ENCODE measurements around the gene PARD3.
"Not testable (repeated sequence)": the region's sequence is repeated elsewhere in the genome, so short reads cannot be mapped to it uniquely, and the experiment has no call there.

PARD3 gene

GRCh38 chr10:34075254-34075926, 739.7 kb downstream of the PARD3 start:
- no peaks in the 10 kb centered on the region for H3K4me1 ChIP-seq (ENCODE audit: control insufficient read depth, low read depth, low read length)
- no peaks in the 10 kb centered on the region for H3K36me3 ChIP-seq (ENCODE audit: control insufficient read depth, low read depth, low read length)
- H3K4me3 ChIP-seq (ENCODE audit: low read length): no peak overlapping the region
- no peak overlapping the region for H3K9ac ChIP-seq (ENCODE audit: low read length)
- H3K27me3 ChIP-seq (ENCODE audit: control insufficient read depth, insufficient read depth, low read length): no peaks in the 10 kb centered on the region
- H3K9me3 ChIP-seq (ENCODE audit: control insufficient read depth, low read depth, low read length): no peaks in the 10 kb centered on the region
- no peak overlapping the region for H3K27ac ChIP-seq (ENCODE audit: low read length)

DNA sequence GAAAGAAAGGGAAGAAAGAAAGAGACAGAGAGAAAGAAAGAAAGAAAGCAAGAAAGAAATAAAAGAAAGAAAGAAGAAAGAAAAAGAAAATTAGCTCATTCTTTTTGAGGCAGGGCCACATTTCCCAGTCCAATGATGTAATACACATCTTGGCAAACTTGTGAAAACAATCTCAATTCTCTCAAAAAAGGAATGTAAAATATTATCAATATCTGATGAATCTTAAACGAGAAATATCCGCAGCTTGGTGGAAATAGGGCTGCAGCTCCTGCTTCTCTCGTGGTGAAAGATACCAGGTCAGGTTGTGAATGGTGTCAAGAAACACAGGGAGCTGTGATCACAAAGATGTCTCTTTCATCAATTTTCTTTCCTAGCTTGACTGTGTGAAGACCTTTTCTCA, 741.0 kb downstream of the PARD3 start:
- Histone ChIP-seq H3K27me3 (ENCODE audit: control insufficient read depth, insufficient read depth, low read length) (no peaks in the 10 kb centered on the region), H3K9me3 (ENCODE audit: control insufficient read depth, low read depth, low read length) (no peaks in the 10 kb centered on the region), H3K4me1 (ENCODE audit: control insufficient read depth, low read depth, low read length) (no peaks in the 10 kb centered on the region), H3K36me3 (ENCODE audit: control insufficient read depth, low read depth, low read length) (no peaks in the 10 kb centered on the region), H3K9ac (ENCODE audit: low read length) (no peak overlapping the region), H3K4me3 (ENCODE audit: low read length) (no peak overlapping the region), H3K27ac (ENCODE audit: low read length) (no peak overlapping the region)

GRCh38 chr10:34067741-34068140, 747.4 kb downstream of the PARD3 start:
- H3K4me1 ChIP-seq (ENCODE audit: control insufficient read depth, low read depth, low read length); H3K27ac ChIP-seq (ENCODE audit: low read length); H3K9me3 ChIP-seq (ENCODE audit: control insufficient read depth, low read depth, low read length); H3K9ac ChIP-seq (ENCODE audit: low read length); H3K27me3 ChIP-seq (ENCODE audit: control insufficient read depth, insufficient read depth, low read length); H3K36me3 ChIP-seq (ENCODE audit: control insufficient read depth, low read depth, low read length); H3K4me3 ChIP-seq (ENCODE audit: low read length): not testable (repeated sequence)

DNA sequence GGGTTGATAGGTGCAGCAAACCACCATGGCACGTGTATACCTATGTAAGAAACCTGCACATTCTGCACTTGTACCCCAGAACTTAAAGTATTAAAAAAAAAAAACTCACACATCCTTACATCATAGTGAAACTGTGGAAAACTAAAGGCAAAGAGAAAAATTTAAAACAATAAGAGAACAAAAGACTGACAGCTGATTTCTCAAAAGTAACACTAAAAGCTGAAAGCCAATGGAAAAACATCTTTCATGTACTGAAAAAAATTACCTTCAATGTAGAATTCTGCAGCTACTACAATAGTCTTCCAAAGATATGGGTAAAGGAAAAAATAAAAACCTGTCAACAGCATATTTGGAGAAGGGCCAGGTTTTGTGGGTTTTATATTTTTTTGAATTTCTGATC, 751.5 kb downstream of the PARD3 start:
- Histone ChIP-seq H3K36me3 (ENCODE audit: control insufficient read depth, low read depth, low read length) (no peaks in the 10 kb centered on the region), H3K4me3 (ENCODE audit: low read length) (no peak overlapping the region), H3K4me1 (ENCODE audit: control insufficient read depth, low read depth, low read length) (no peaks in the 10 kb centered on the region), H3K9ac (ENCODE audit: low read length) (no peak overlapping the region), H3K27ac (ENCODE audit: low read length) (no peak overlapping the region), H3K27me3 (ENCODE audit: control insufficient read depth, insufficient read depth, low read length) (no peaks in the 10 kb centered on the region), H3K9me3 (ENCODE audit: control insufficient read depth, low read depth, low read length) (peaks cover 5% of the 10 kb centered on the region)

DNA sequence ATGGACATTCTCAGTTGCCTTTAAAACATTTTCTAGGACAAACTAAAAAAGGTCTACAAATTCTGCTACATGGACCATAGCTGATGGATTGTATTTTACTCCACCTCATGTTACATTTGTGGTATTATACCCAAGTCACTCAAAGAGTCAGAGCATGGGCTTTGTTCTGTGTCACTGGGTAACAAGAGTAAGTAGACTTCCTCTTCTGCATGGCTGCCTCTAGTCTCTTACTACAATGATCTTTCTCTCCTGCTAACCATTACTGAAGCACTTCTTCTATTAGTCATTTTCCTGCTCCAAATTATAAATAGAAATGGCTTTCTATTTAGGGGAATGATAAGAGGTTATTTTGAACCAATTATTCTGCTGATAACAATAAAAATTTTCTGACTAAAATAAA, 753.3 kb downstream of the PARD3 start:
- Histone ChIP-seq H3K9me3 (ENCODE audit: control insufficient read depth, low read depth, low read length) (peaks cover 5% of the 10 kb centered on the region), H3K27me3 (ENCODE audit: control insufficient read depth, insufficient read depth, low read length) (no peaks in the 10 kb centered on the region), H3K27ac (ENCODE audit: low read length) (no peak overlapping the region), H3K4me1 (ENCODE audit: control insufficient read depth, low read depth, low read length) (no peaks in the 10 kb centered on the region), H3K4me3 (ENCODE audit: low read length) (no peak overlapping the region), H3K36me3 (ENCODE audit: control insufficient read depth, low read depth, low read length) (no peaks in the 10 kb centered on the region), H3K9ac (ENCODE audit: low read length) (no peak overlapping the region)

All from iPS-18a (cell line).